Stimulated activated naive CD8-positive, alpha-beta T cell treated with anti-CD3 and anti-CD28 coated beads, Interleukin-15, amount 100 ng/mL, for 72 hours (primary cell): ENCODE data around the gene ZNF326.
A peak's percentile ranks its signal among the peaks of the same experiment; 100 is the strongest.

Experiments used
- ATAC-seq: fragments of 150-1000 bp; cut with Tn5 transposase; 2 replicates; pipeline ENCODE4 v1.10.0; 2021; ENCODE audit warnings: mild to moderate bottlenecking, moderate library complexity
- DNase-seq, 2 donors: peaks; one replicate each; pipeline ENCODE4 v3.0.0; 2021 to 2022
- H3K27ac Mint-ChIP-seq, 2 donors: one replicate each; pipeline ENCODE4 v1.8.0; 2022; ENCODE audit warnings: mild to moderate bottlenecking in 2 of 2, mixed read lengths in 2 of 2, moderate library complexity in 2 of 2
- H3K27me3 Mint-ChIP-seq: one replicate; pipeline ENCODE4 v1.8.0; 2022; ENCODE audit warnings: mixed read lengths
- H3K4me1 Mint-ChIP-seq: one replicate; pipeline ENCODE4 v1.8.0; 2022; ENCODE audit warnings: mild to moderate bottlenecking, mixed read lengths
- H3K4me3 Mint-ChIP-seq, 2 donors: one replicate each; pipeline ENCODE4 v1.8.0; 2022; ENCODE audit warnings: mild to moderate bottlenecking in 2 of 2, mixed read lengths in 2 of 2, moderate library complexity in 1 of 2
- H3K9me3 Mint-ChIP-seq, 2 donors: one replicate each; pipeline ENCODE4 v1.8.0; 2022; ENCODE audit warnings: mixed read lengths in 2 of 2

Gene ZNF326, protein sequence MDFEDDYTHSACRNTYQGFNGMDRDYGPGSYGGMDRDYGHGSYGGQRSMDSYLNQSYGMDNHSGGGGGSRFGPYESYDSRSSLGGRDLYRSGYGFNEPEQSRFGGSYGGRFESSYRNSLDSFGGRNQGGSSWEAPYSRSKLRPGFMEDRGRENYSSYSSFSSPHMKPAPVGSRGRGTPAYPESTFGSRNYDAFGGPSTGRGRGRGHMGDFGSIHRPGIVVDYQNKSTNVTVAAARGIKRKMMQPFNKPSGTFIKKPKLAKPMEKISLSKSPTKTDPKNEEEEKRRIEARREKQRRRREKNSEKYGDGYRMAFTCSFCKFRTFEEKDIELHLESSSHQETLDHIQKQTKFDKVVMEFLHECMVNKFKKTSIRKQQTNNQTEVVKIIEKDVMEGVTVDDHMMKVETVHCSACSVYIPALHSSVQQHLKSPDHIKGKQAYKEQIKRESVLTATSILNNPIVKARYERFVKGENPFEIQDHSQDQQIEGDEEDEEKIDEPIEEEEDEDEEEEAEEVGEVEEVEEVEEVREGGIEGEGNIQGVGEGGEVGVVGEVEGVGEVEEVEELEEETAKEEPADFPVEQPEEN

DNA sequence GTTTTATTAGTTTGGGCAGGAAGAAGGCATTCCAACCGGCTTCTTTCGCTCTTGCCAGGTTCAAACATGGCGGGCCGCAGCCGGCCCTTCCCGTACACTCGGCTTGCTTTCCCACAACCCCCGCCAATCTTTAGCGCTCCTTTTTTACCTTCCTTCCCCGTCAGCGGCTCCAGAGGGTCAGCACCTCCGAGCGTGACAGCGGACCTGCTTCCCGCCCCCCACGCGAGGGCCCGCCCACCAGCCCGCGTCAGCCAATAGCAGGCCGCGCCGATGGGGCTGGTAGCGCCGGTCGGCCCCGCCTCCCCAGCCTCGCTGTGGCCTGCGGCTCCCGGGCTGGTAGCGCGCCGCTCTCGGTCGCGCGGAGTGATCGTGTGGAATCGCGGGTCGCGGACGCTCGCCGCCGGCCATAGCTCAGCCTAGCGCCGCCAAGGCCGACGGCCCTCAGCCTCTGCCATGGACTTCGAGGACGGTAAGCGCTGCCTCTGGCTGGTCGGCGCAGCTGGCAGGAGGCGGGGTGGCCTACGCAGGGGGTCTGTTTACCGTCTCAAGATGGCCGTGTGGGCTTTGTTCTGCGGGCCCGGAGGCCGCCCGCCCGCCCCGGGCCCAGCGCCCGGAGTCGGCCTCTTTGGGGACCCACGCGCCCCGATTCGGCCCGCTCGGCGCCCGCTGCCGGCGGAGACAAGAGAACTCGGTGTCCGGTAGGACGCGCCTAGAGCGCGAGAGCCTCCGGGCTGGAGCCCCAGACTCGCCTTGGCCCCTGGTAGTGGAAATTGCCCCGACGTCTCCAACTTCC, at the start of gene ZNF326:
Gene ZNF326 (plus strand): TSS at position 306 of the 793 bp plus-strand sequence. CDS start 148 bp downstream, at position 454.
- H3K27ac Mint-ChIP-seq: peak within 1 kb of the TSS; percentile 98
- peak within 1 kb of the TSS; percentile 97 to 99 for H3K4me3 Mint-ChIP-seq
- ATAC-seq (peak; percentile 96), DNase-seq (peak; percentile 96)
- H3K27me3 Mint-ChIP-seq: no peaks in the 10 kb centered on the region
- H3K9me3 Mint-ChIP-seq: no peaks in the 10 kb centered on the region
- peaks cover 51% of the 10 kb centered on the region for H3K4me1 Mint-ChIP-seq

DNA sequence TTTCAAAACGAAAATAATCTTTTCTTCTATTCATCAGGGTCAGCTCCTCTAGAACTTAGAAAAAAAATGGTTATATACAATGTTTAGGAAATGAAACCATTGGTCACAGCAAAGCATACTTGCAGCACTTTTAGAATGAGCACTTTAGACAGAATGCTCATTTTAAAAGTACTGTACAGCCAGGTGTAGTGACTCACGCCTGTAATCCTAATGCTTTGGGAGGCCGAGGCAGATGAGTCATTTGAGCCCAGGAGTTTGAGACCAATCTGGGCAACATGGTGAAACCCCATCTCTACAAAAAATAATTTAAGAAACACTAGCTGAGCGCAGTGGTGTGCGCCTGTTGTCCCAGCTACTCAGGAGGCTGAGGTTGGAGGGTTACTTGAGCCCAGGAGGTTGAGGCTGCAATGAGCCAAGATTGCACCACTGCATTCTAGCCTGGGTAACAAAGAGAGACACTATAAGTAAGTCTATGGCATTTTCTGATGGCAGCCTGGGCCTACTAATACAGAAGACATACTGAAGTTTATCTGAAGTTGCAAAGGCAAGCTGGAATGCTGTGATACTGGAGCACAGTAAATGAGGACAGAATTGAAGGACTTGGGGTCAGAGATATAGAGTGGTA, 48.9 kb upstream of the ZNF326 start:
- Mint-ChIP-seq H3K27ac (no peak overlapping the region), H3K27me3 (no peaks in the 10 kb centered on the region), H3K9me3 (no peaks in the 10 kb centered on the region), H3K4me1 (no peaks in the 10 kb centered on the region), H3K4me3 (no peak overlapping the region)
- ATAC-seq: peak; percentile 81
- no peak for DNase-seq

DNA sequence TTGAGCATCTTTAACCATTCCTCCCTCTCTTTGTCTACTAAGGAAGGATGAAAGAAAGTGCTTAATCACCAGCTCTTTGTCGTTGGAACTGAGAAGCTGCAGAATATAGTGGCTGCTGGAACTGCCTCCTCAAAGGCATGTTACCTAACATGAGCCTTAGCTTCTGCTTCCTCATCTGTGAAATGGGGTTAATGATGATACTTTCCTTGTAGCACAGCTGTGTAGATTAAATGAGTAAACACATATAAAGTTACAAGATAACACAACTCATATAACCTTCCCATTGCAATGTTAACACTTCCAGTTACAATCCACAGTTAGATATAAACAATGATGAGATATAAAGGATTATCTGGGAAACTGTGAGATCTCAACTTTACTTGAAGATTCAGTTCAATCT, 48.4 kb upstream of the ZNF326 start:
- no peaks in the 10 kb centered on the region for H3K9me3 Mint-ChIP-seq
- ATAC-seq (no peak), DNase-seq (no peak)
- no peaks in the 10 kb centered on the region for H3K4me1 Mint-ChIP-seq
- H3K27ac Mint-ChIP-seq: no peak overlapping the region
- no peaks in the 10 kb centered on the region for H3K27me3 Mint-ChIP-seq
- no peak overlapping the region for H3K4me3 Mint-ChIP-seq

DNA sequence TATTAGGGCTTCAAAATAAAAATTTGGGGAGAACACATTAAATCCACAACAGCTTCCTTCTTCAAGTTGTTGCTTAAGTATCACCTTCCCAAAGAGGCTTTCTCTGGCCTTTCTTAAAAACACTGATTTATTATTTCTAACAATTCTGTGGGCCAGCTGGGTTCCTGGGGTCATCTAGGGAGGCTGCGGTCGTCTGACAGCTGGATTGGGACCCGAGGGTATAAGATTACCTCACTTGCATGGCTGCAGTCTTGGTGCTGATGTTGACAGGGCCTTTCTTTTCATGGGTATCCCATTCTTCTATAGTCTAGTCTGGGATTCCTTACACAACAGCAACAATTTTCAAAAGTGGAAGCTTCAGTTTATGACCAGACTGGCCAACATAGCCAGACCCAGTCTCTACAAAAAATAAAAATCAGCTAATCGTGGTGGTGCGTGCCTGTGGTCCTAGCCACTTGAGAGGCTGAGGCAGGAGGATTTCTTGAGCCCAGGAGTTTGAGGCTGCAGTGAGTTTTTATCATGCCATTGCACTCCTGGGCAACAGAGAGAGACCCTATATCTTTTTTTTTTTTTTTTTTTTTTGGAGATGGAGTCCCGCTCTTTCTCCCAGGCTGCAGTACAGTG, 46.1 kb upstream of the ZNF326 start:
- H3K9me3 Mint-ChIP-seq: no peaks in the 10 kb centered on the region
- H3K27ac Mint-ChIP-seq: no peak overlapping the region
- peaks cover 7% of the 10 kb centered on the region for H3K4me1 Mint-ChIP-seq
- H3K4me3 Mint-ChIP-seq: no peak overlapping the region
- DNase-seq: no peak
- no peaks in the 10 kb centered on the region for H3K27me3 Mint-ChIP-seq
- ATAC-seq: no peak

DNA sequence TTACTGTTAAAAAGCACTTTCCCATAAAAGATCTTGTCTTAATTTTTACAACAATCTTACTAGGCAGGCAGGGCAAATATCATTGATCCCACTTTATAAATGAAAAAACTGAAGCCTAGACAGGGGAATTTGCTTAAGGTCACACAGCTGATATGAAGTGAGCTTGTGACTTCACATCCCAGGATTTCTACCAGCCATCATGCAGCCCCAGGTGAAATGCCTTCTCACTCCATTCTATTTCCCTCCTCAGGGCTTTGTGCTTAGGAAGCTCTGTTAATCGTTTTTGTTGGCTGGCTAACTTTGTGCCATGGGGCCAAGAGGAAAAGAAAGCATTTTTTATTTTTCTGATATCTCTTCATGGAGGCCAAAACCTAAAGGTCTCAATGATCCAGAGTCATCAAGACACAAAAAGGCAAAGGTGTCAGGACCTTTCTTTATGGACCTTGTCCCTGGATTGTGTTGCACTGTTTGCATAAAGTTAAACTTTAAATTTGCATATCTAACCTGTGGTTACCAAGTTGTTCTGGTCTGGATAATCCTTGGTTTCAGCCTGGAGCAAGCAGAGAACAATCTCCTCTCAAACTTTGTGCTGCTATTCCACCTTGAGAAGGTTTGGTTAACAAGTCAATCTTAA, 44.8 kb upstream of the ZNF326 start:
- Mint-ChIP-seq H3K9me3 (no peaks in the 10 kb centered on the region), H3K4me1 (peaks cover 7% of the 10 kb centered on the region), H3K4me3 (no peak overlapping the region), H3K27ac (no peak overlapping the region), H3K27me3 (no peaks in the 10 kb centered on the region)
- ATAC-seq (no peak), DNase-seq (no peak)

DNA sequence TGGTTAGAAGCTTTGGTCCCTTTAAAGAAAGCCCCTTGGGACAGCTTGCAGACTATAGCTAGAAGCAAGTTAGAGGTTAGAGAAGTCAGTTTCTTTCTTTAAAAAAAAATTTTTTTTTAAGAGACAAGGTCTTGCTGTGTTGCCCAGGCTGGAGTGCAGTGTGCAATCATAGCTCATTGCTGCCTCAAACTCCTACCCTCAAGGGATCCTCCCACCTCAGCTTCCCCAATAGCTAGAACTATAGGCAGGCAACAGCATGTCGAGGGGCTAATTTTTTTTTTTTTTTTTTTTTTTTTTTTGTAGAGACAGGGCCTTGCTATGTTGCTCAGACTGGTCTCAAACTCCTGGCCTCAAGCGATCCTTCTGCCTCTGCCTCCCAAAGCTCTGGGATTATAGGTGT, 44.2 kb upstream of the ZNF326 start:
- H3K27me3 Mint-ChIP-seq: no peaks in the 10 kb centered on the region
- DNase-seq (no peak), ATAC-seq (no peak)
- H3K4me3 Mint-ChIP-seq: no peak overlapping the region
- no peaks in the 10 kb centered on the region for H3K9me3 Mint-ChIP-seq
- peaks cover 7% of the 10 kb centered on the region for H3K4me1 Mint-ChIP-seq
- no peak overlapping the region for H3K27ac Mint-ChIP-seq

DNA sequence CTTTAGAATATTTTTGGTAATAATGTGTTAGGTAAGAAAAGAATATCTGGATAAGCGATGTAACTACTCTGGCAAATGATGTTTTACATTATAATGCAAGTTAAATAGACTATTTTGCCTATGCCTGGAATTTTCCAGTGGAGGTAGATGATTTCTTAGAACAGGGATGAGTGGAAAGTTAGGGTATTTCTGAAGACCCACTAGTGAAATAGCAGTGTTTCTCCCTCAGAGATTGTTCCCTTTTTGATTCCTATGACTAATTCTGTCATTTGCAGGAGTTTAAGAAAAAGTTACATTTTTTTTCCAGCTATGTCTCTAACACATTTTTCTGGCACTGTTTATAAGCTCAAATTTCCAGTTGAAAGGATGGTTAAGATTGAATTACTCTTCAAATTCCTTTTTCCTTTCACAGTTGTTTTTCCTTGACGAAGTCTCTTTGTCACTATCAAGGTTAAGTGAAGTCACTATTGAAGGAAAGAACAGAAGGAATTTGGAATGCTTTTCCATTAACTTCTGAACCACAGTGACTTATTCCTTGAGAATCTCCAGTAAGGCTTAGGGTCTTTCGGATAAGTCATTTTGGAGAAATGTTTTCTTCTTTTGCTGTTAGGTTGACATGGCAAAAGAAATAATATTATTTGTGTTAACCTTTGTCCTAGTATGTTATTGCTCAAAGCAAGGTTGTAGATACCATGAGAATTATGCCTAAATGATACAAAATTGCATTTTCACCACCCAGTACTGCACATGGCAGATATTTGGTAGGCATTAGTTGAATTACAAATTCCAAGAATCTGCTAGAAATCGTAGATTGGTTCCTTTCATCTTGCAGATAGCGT, 42.9 kb upstream of the ZNF326 start:
- H3K4me1 Mint-ChIP-seq: peaks cover 14% of the 10 kb centered on the region
- no peak overlapping the region for H3K27ac Mint-ChIP-seq
- no peak overlapping the region for H3K4me3 Mint-ChIP-seq
- ATAC-seq (no peak), DNase-seq (no peak)
- no peaks in the 10 kb centered on the region for H3K27me3 Mint-ChIP-seq
- no peaks in the 10 kb centered on the region for H3K9me3 Mint-ChIP-seq

DNA sequence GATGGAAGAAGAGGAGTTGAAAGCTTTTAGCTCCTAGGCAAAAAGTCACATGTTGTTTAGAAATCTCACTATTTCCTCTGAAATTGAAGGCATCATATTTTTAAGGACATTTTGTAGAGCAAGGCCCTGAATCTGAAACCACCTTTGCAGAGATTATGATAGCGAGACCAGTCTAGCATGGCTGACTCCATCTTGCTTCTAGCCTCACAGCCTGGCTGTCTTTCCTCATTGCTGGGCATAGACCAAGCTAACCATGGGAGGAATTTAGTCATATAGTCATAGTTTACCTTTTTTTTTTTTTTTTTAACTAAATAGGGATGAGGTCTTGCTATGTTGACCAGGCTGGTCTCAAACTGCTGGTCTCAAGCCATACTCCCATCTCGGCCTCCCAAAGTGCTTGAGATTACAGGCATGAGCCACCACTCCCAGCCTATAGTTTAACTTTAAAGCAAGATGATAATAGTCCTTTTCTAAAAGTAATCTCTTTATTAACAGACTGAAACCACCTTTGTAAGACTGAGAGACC, 42.2 kb upstream of the ZNF326 start:
- DNase-seq (no peak), ATAC-seq (peak; percentile 41)
- Mint-ChIP-seq H3K27me3 (no peaks in the 10 kb centered on the region), H3K9me3 (no peaks in the 10 kb centered on the region), H3K4me1 (peaks cover 19% of the 10 kb centered on the region), H3K27ac (no peak overlapping the region), H3K4me3 (no peak overlapping the region)

DNA sequence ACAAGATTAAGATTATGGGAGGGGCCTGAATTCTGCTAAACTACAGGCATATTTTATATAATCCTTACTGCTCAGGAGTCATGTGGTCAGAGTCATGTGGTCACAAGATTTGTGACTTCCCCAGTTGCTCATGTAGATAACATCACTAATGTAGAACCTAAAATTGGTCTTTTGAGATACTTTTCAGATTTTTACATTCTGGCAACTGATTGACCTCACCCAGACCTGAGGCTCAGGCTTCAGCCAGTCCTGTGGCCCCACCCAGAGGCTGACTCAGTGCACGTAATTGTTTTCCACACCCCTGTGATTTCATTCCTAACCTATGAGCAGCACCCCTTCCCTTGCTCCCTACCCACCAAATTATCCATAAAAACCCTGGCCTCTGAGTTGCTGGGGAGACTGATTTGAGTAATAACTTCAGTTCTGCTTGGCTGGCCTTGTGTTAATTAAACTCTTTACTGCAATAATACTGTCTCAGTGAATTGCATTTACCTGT, 41.7 kb upstream of the ZNF326 start:
- Mint-ChIP-seq H3K4me3 (no peak overlapping the region), H3K27ac (no peak overlapping the region), H3K9me3 (no peaks in the 10 kb centered on the region), H3K27me3 (no peaks in the 10 kb centered on the region), H3K4me1 (peaks cover 24% of the 10 kb centered on the region)
- peak; percentile 13 to 33 for DNase-seq
- ATAC-seq: peak; percentile 79

DNA sequence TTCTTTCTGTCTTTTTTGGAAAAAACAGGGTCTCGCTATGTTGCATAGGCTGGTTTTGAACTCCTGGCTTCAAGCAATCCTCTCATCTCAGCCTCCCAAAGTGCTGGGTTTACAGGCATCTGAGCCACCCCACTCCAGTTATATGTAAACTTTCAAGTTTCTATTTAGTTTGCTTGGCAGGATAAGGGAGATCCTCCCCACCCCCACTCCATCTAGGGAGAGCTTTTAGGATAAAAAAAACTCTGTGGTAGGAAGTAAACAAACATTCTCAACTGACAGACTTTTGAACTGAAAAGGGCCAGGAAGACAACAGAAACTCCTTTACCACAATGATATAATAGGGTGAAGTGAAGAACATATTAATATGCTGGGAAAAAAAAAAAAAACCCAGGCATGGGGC, 41.0 kb upstream of the ZNF326 start:
- no peak overlapping the region for H3K27ac Mint-ChIP-seq
- H3K9me3 Mint-ChIP-seq: no peaks in the 10 kb centered on the region
- ATAC-seq (no peak), DNase-seq (no peak)
- H3K4me1 Mint-ChIP-seq: peaks cover 31% of the 10 kb centered on the region
- no peak overlapping the region for H3K4me3 Mint-ChIP-seq
- H3K27me3 Mint-ChIP-seq: no peaks in the 10 kb centered on the region

DNA sequence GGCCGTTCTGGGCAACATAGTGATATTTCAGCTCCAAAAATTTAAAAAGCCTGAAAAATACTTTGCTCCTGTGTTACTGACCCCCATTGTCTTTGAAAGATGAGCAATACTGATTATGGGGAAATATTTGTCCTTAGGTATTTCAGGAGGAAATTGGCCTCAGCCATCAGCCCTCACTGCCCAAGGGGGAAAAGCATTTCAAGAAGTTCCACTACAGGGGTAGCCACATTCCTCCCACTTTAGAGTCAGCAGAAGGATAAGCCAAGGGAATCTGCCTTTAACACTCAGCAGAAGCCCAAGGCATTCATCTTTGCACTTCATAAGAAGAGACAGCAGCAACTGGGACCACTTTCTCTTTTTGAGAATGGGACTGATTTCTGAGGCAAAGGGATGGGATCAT, 40.5 kb upstream of the ZNF326 start:
- DNase-seq (no peak), ATAC-seq (no peak)
- H3K27ac Mint-ChIP-seq: no peak overlapping the region
- no peaks in the 10 kb centered on the region for H3K27me3 Mint-ChIP-seq
- no peak overlapping the region for H3K4me3 Mint-ChIP-seq
- peaks cover 36% of the 10 kb centered on the region for H3K4me1 Mint-ChIP-seq
- no peaks in the 10 kb centered on the region for H3K9me3 Mint-ChIP-seq

DNA sequence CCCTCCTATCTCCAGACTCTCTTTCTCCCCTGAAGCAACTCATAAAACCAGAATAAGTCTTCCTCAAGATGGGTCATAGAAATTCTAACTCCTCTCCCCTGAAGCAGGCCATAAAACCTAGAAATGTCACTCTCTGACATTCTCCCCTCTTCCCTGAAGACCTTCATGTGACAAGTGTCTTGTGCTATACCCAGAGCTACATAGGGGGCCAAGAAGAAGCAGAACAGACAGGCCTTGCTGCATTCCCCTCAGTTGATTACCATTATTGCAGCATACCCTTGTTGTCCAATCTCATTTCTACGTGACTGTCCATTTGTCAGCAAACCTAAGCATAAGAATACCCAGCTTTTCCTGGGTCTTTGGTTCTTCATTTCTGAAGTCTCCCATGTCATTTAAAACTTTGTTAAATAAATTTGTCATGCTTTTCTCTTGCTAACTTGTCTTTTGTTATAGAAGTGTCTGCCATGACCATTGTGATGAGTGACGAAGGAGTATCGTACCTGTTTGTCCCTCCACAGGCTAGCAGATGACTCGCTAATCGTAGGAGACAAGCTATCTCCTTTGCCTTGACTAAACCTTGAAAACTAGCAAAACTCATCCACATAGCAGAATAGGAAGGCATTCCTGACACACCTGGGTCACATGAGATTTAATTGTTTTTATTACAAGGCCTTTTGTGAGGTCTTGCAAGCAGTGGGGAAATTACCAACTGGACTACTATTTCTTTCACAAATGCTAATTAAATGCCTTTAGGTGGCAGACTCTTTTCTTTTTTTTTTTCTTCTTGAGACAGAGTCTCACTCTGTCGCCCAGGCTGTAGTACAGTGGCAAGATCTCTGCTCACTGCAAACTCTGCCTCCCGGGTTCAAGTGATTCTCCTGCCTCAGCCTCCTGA, 39.4 kb upstream of the ZNF326 start:
- no peak overlapping the region for H3K4me3 Mint-ChIP-seq
- no peaks in the 10 kb centered on the region for H3K9me3 Mint-ChIP-seq
- peaks cover 43% of the 10 kb centered on the region for H3K4me1 Mint-ChIP-seq
- DNase-seq (no peak), ATAC-seq (no peak)
- H3K27me3 Mint-ChIP-seq: no peaks in the 10 kb centered on the region
- no peak overlapping the region for H3K27ac Mint-ChIP-seq

DNA sequence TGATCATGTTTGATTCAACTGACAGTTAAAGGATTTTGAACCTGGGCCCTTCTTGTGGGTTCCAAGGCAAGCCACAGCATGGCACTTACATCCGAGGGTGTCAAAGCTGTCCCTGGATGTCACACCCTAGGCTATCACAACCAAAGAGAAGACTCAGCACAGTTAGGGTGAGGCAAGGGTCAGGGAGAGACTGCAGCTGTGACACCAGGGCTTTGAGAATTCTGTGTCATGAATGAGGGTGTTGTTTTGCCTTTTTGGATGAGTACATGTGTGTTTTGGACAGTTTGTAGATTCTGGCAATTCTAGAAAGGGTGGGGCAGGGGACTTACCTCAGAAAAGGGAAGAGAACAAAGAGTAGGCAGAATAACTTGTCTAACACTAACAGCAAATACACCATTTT, 37.8 kb upstream of the ZNF326 start:
- H3K4me3 Mint-ChIP-seq: peak overlapping the region; percentile 14 to 49
- no peaks in the 10 kb centered on the region for H3K27me3 Mint-ChIP-seq
- peak; percentile 5 to 17 for DNase-seq
- peak; percentile 73 for ATAC-seq
- H3K9me3 Mint-ChIP-seq: no peaks in the 10 kb centered on the region
- peaks cover 46% of the 10 kb centered on the region for H3K4me1 Mint-ChIP-seq
- H3K27ac Mint-ChIP-seq: no peak overlapping the region
